ENCODE measurements around the gene CYB561A3.

GRCh38 chr11:61368646-61369045 is 7.0 kb upstream of the CYB561A3 start:
- TF ChIP-seq, protein P1, sequence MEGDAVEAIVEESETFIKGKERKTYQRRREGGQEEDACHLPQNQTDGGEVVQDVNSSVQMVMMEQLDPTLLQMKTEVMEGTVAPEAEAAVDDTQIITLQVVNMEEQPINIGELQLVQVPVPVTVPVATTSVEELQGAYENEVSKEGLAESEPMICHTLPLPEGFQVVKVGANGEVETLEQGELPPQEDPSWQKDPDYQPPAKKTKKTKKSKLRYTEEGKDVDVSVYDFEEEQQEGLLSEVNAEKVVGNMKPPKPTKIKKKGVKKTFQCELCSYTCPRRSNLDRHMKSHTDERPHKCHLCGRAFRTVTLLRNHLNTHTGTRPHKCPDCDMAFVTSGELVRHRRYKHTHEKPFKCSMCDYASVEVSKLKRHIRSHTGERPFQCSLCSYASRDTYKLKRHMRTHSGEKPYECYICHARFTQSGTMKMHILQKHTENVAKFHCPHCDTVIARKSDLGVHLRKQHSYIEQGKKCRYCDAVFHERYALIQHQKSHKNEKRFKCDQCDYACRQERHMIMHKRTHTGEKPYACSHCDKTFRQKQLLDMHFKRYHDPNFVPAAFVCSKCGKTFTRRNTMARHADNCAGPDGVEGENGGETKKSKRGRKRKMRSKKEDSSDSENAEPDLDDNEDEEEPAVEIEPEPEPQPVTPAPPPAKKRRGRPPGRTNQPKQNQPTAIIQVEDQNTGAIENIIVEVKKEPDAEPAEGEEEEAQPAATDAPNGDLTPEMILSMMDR (IDR thresholded peaks at IDR 0.05) = no peak
- no peak for TF ChIP-seq POLR2A (IDR thresholded peaks at IDR 0.05)
